ENCODE measurements around the gene PDZRN3. TPM values are rescaled to one million over a fixed set of nuclear protein-coding genes. Genes with fewer than 3 reads are reported as not detected.

PDZRN3 gene
- total RNA-seq, 1 experiment from 2014 or later, result 1.7 TPM

- no peak for DNase-seq (ENCODE audit: low read depth)
Measured at GRCh38 chr3:73419179-73419803, 205.4 kb downstream of the PDZRN3 start.

GRCh38 chr3:73418681-73419080, 206.1 kb downstream of the PDZRN3 start:
- no peak for DNase-seq (ENCODE audit: low read depth)

- no peak for DNase-seq (ENCODE audit: low read depth)
Measured at GRCh38 chr3:73415118-73415517, 209.6 kb downstream of the PDZRN3 start.

GRCh38 chr3:73413619-73414018, 211.1 kb downstream of the PDZRN3 start:
- DNase-seq (ENCODE audit: low read depth), result no peak

- no peak for DNase-seq (ENCODE audit: low read depth)
Measured at GRCh38 chr3:73411993-73412392, 212.7 kb downstream of the PDZRN3 start.

- no peak for DNase-seq (ENCODE audit: low read depth)
Measured at GRCh38 chr3:73411545-73411944, 213.2 kb downstream of the PDZRN3 start.

GRCh38 chr3:73409138-73409763, 215.5 kb downstream of the PDZRN3 start:
- DNase-seq (ENCODE audit: low read depth), result peak; percentile 32

GRCh38 chr3:73408634-73409033, 216.1 kb downstream of the PDZRN3 start:
- DNase-seq (ENCODE audit: low read depth), result no peak

GRCh38 chr3:73407577-73407976, 217.2 kb downstream of the PDZRN3 start:
- no peak for DNase-seq (ENCODE audit: low read depth)

GRCh38 chr3:73405853-73406252, 218.9 kb downstream of the PDZRN3 start:
- no peak for DNase-seq (ENCODE audit: low read depth)

- DNase-seq (ENCODE audit: low read depth), result no peak
Measured at GRCh38 chr3:73405000-73405399, 219.7 kb downstream of the PDZRN3 start.

GRCh38 chr3:73404435-73404834, 220.3 kb downstream of the PDZRN3 start:
- DNase-seq (ENCODE audit: low read depth), result no peak

GRCh38 chr3:73403444-73403843, 221.3 kb downstream of the PDZRN3 start:
- DNase-seq (ENCODE audit: low read depth), result no peak

- DNase-seq (ENCODE audit: low read depth), result no peak
Measured at GRCh38 chr3:73401616-73402279, 223.0 kb downstream of the PDZRN3 start.

GRCh38 chr3:73401059-73401458, 223.7 kb downstream of the PDZRN3 start:
- DNase-seq (ENCODE audit: low read depth), result peak; percentile 0

- no peak for DNase-seq (ENCODE audit: low read depth)
Measured at GRCh38 chr3:73399666-73400253, 225.0 kb downstream of the PDZRN3 start.

- DNase-seq (ENCODE audit: low read depth), result no peak
Measured at GRCh38 chr3:73399106-73399505, 225.6 kb downstream of the PDZRN3 start.

- DNase-seq (ENCODE audit: low read depth), result no peak
Measured at GRCh38 chr3:73398084-73398483, 226.7 kb downstream of the PDZRN3 start.

- DNase-seq (ENCODE audit: low read depth), result no peak
Measured at GRCh38 chr3:73394240-73394639, 230.5 kb downstream of the PDZRN3 start.

GRCh38 chr3:73393005-73393404, 231.7 kb downstream of the PDZRN3 start:
- no peak for DNase-seq (ENCODE audit: low read depth)

GRCh38 chr3:73391984-73392383, 232.8 kb downstream of the PDZRN3 start:
- DNase-seq (ENCODE audit: low read depth), result no peak

GRCh38 chr3:73389928-73390327, 234.8 kb downstream of the PDZRN3 start:
- DNase-seq (ENCODE audit: low read depth), result no peak

All from M059J (cell line).